Fibroblast of lung (primary cell): ENCODE data around the gene HIP1. TPM values are rescaled to one million over a fixed set of nuclear protein-coding genes. Genes with fewer than 3 reads are reported as not detected.
A peak's percentile ranks its signal among the peaks of the same experiment; 100 is the strongest.

Experiments
- DNase-seq, 2 donors: peaks; one replicate each; pipeline versions ENCODE4 v3.0.0 to v3.0.0-alpha.2; 2010; ENCODE audit warnings: low read depth in 2 of 2
- H2AFZ ChIP-seq: 2 replicates; pipeline ENCODE4 v1.5.1; 2012; ENCODE audit warnings: low read length, control low read depth, inconsistent platforms
- H3K27ac ChIP-seq: 2 replicates; pipeline ENCODE4 v1.5.1; 2011; ENCODE audit warnings: low read length, control low read depth; ENCODE audit not compliant: insufficient read depth
- H3K27me3 ChIP-seq: 2 replicates; pipeline ENCODE4 v1.5.1; 2011; ENCODE audit warnings: mild to moderate bottlenecking, low read length; ENCODE audit not compliant: control insufficient read depth, insufficient read depth
- H3K36me3 ChIP-seq: 2 replicates; pipeline ENCODE4 v1.5.1; 2011; ENCODE audit warnings: low read length; ENCODE audit not compliant: control insufficient read depth, insufficient read depth
- H3K4me1 ChIP-seq: 2 replicates; pipeline ENCODE4 v1.5.1; 2011; ENCODE audit warnings: low read length; ENCODE audit not compliant: control insufficient read depth, insufficient read depth; ENCODE audit errors: extremely low read depth
- H3K4me2 ChIP-seq: 2 replicates; pipeline ENCODE4 v1.5.1; 2011; ENCODE audit warnings: low read length, control low read depth; ENCODE audit not compliant: insufficient read depth; ENCODE audit errors: extremely low read depth
- H3K4me3 ChIP-seq, 4 experiments: fragments of 200-600 bp in 1 of 4; sonication (generic) in 1 of 4; replicated peaks in 1 of 4; 2 replicates each; pipeline ENCODE4 v1.5.1; 2011 to 2016; ENCODE audit warnings: low read length in 4 of 4, low read depth in 3 of 4, mild to moderate bottlenecking in 3 of 4, control low read depth in 2 of 4, inconsistent platforms in 1 of 4, mixed read lengths in 1 of 4; ENCODE audit not compliant: insufficient read depth in 1 of 4; ENCODE audit errors: control extremely low read depth in 1 of 4
- H3K79me2 ChIP-seq: 2 replicates; pipeline ENCODE4 v1.5.1; 2012; ENCODE audit warnings: mild to moderate bottlenecking, low read length, inconsistent platforms; ENCODE audit not compliant: control insufficient read depth, insufficient read depth
- H3K9ac ChIP-seq: 2 replicates; pipeline ENCODE4 v1.5.1; 2011; ENCODE audit warnings: mild to moderate bottlenecking, low read length, control low read depth; ENCODE audit not compliant: insufficient read depth
- H3K9me3 ChIP-seq: 2 replicates; pipeline ENCODE4 v1.5.1; 2012; ENCODE audit warnings: low read depth, low read length; ENCODE audit not compliant: control insufficient read depth, insufficient read depth
- H4K20me1 ChIP-seq: 2 replicates; pipeline ENCODE4 v1.5.1; 2011; ENCODE audit warnings: low read length; ENCODE audit not compliant: control insufficient read depth, insufficient read depth; ENCODE audit errors: extremely low read depth
- CTCF ChIP-seq, 2 donors: IDR thresholded peaks in 1 of 2; conservative IDR thresholded peaks in 1 of 2; 1 replicate in 1 of 2; 2 replicates in 1 of 2; pipeline ENCODE4 v1.5.1; 2011 to 2012; ENCODE audit warnings: low read length in 2 of 2, control low read depth in 1 of 2, inconsistent platforms in 1 of 2, low read depth in 1 of 2, mild to moderate bottlenecking in 1 of 2
- EZH2 ChIP-seq: IDR thresholded peaks from 2 replicates; pipeline ENCODE4 v1.5.1; 2012; ENCODE audit warnings: low read length, control low read depth, mild to moderate bottlenecking; ENCODE audit errors: missing control alignments
- polyA plus RNA-seq, 2 donors: library from polyadenylated mRNA; depleted of rRNA in 1 of 2; stranded (reverse) in 1 of 2; unstranded in 1 of 2; fragments of >200 nt; gene quantifications; 2 replicates each; pipeline ENCODE4 v1.2.1, GENCODE V29; 2011 to 2012; ENCODE audit warnings: missing spikeins in 1 of 2
- total RNA-seq: library from RNA; depleted of rRNA; stranded (reverse); fragments of >200 nt; gene quantifications from 2 replicates; pipeline ENCODE4 v1.2.1, GENCODE V29; 2014

Gene HIP1
- total and polyA plus RNA-seq, 2 donors (not counting 1 experiment from before 2014, with no cell fraction given): 27.2 to 31.3 TPM

GRCh38 chr7:75716992-75717626 is 21.6 kb downstream of the HIP1 start:
- H3K4me2 ChIP-seq: no peak overlapping the region
- no peaks in the 10 kb centered on the region for H4K20me1 ChIP-seq
- no peak overlapping the region for H2AFZ ChIP-seq
- H3K27ac ChIP-seq: no peak overlapping the region
- no peaks in the 10 kb centered on the region for H3K9me3 ChIP-seq
- H3K4me3 ChIP-seq: no peak overlapping the region
- H3K4me1 ChIP-seq: peaks cover 12% of the 10 kb centered on the region
- no peaks in the 10 kb centered on the region for H3K27me3 ChIP-seq
- no peaks in the 10 kb centered on the region for H3K36me3 ChIP-seq
- H3K79me2 ChIP-seq: no peaks in the 10 kb centered on the region
- DNase-seq: peak; percentile 65 to 92
- H3K9ac ChIP-seq: no peak overlapping the region
- TF ChIP-seq CTCF (conservative IDR thresholded peaks at IDR 0.05 in 1 of 2, IDR thresholded peaks at IDR 0.05 in 1 of 2; ENCODE audit: low read depth in 1 of 2, low read length in 2 of 2) (no peak), EZH2 (no peak)

GRCh38 chr7:75715864-75716263 is 22.9 kb downstream of the HIP1 start:
- Histone ChIP-seq H3K4me1 (peaks cover 18% of the 10 kb centered on the region), H3K9me3 (no peaks in the 10 kb centered on the region), H3K79me2 (no peaks in the 10 kb centered on the region), H3K36me3 (no peaks in the 10 kb centered on the region), H3K9ac (no peak overlapping the region), H3K4me3 (no peak overlapping the region), H3K27me3 (no peaks in the 10 kb centered on the region), H2AFZ (no peak overlapping the region), H3K4me2 (no peak overlapping the region), H3K27ac (no peak overlapping the region), H4K20me1 (no peaks in the 10 kb centered on the region)
- TF ChIP-seq EZH2: no peak
- no peak for TF ChIP-seq CTCF (conservative IDR thresholded peaks at IDR 0.05 in 1 of 2, IDR thresholded peaks at IDR 0.05 in 1 of 2; ENCODE audit: low read depth in 1 of 2, low read length in 2 of 2)
- DNase-seq: no peak

- Histone ChIP-seq H3K27ac (no peak overlapping the region), H3K36me3 (no peaks in the 10 kb centered on the region), H3K4me2 (no peak overlapping the region), H4K20me1 (no peaks in the 10 kb centered on the region), H3K27me3 (no peaks in the 10 kb centered on the region), H3K9me3 (no peaks in the 10 kb centered on the region), H3K4me3 (no peak overlapping the region), H3K79me2 (no peaks in the 10 kb centered on the region), H3K9ac (no peak overlapping the region), H2AFZ (no peak overlapping the region), H3K4me1 (peaks cover 18% of the 10 kb centered on the region)
- TF ChIP-seq EZH2 (no peak), CTCF (conservative IDR thresholded peaks at IDR 0.05 in 1 of 2, IDR thresholded peaks at IDR 0.05 in 1 of 2; ENCODE audit: low read depth in 1 of 2, low read length in 2 of 2) (no peak)
- DNase-seq: no peak
These were observed 26.0 kb downstream of the HIP1 start for GRCh38 chr7:75712517-75713361.
